HG02884 (cell line): ENCODE measurements around the gene ST6GALNAC1.
"Not testable (repeated sequence)": the region's sequence is repeated elsewhere in the genome, so short reads cannot be mapped to it uniquely, and the experiment has no call there.

Experiments used
- ATAC-seq: cut with Tn5 transposase; IDR thresholded peaks from one replicate; pipeline ENCODE4 v1.9.1; 2021; ENCODE audit warnings: mild to moderate bottlenecking, moderate library complexity; ENCODE audit not compliant: unreplicated experiment

The ST6GALNAC1 gene

DNA sequence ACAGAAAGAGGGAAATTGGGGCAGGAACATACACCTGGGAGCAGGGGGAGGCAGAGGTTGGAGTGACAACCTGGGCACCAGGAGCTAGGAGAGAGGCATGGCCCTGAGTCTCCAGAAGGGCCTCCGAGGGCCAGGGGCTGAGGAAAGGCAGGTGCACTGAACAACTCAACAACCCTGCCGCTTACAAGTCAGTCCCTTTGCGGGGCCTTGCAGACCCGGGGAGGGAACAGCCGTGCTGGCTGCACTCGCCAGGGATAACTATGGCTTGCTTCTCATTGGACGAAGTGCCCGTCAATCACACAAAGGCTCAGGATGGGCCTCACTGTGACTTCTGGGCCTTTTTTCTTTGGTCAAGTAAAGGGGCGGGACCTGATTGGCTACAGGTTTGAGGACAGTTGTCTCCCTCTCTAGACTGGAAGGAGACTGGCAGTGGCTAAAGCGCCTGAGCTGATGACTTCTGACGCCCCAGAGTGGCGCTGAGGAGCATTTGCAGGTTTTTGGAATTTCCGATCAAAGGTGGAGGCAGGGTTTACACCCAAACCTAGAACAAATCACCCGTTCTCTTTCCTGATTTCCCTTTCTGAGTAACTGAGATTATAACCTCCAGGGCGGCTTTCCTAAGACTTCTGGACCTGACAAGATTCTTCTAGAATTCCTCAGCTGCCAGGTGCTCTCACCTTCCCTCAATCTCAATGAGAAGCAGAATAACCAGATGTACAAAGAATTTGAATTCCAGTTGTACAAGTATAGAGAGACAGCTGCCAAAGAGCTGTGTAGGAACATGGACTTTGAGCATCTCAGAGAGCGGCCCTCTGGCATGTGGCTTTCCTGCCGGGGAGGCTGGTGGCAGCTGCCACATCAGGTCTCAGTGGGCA is 30.3 kb downstream of the ST6GALNAC1 start:
- no peak for ATAC-seq

DNA sequence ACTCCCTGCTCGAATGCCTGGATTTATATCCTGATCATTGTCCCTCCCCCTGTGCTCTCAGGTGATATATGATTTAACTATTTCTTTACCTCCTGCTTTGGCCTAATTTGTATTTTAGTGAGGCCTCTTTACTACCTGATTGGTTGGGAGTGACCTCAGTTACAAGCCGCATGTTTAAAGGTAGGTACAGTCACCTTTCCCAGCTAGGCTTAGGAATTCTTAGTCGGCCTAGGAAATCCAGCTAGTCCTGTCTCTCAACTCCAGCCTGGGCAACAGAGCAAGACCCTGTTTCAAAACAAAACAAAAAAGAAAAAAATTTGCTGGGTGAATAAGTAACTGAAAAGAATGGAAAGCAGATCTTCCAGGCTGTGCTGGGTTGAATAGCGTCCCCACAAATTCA is 31.1 kb downstream of the ST6GALNAC1 start:
- no peak for ATAC-seq

- ATAC-seq: no peak
Measured at GRCh38 chr17:76611758-76612157, 31.8 kb downstream of the ST6GALNAC1 start.

GRCh38 chr17:76611080-76611749 is 32.3 kb downstream of the ST6GALNAC1 start:
- not testable (repeated sequence) for ATAC-seq

- ATAC-seq: not testable (repeated sequence)
Measured at GRCh38 chr17:76606685-76607084, 36.9 kb downstream of the ST6GALNAC1 start.

GRCh38 chr17:76601065-76601464 is 42.5 kb downstream of the ST6GALNAC1 start:
- no peak for ATAC-seq

GRCh38 chr17:76599694-76600460 is 43.7 kb downstream of the ST6GALNAC1 start:
- ATAC-seq: no peak

DNA sequence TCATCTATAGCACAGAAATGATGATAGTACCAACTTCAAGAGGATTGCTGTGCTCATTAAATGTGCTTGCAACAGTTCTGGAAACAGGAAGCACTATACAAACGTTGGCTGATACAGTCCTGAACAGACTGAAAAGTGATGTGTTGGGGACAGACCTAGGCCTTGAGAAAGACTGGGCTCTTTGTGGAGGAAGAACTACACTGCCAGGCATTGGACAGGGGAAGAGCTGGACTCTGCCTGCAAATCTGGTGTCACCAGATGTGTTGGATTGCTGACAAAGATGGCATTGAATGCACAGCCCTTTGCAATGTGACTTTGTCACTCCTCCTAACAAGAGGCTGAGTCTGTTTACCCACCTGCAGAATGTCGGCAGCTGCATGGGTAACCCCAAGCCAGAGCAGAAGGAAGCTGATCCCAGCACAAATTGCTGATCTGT is 45.5 kb downstream of the ST6GALNAC1 start:
- ATAC-seq: no peak

DNA sequence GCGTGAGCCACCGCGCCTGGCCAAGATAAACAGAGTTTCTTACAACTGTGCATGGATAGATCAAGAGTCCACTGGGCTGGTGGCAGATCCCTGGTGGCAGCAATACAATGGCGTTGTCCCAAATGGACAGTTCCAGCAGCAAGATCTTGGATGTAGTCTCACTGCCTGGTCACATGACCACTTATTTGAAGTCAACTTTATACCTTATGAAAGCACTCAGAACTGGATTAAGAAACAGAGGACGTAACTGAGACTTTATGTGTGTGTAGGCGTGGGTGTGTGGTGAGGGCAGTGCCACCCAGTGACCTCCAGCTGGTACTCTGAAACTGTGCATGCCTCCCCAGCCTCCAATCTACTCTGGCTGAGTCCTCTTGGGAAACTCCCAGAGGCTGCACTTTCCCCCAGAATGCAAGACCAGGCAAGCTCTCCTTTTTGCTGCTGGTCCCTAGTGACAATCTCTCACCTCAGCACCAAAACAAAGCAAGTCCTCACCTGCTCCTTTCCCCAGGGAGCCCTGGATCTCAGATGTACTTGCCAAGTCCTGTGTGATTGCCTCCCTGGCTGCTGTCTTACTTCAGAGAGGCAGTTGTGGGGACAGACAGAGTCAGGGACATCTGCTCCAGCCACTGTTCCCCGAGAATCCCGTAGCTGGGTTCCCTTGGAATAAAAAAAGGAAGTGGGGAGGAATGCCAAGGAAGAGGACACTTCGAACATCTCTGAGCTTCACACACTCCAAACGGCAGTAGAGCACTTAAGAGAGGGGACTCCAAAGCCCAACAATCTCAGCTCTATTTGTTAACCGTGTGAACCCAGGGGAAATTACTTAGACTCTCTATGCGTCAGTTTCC is 46.2 kb downstream of the ST6GALNAC1 start:
- no peak for ATAC-seq

- no peak for ATAC-seq
Measured at GRCh38 chr17:76594690-76595089, 48.9 kb downstream of the ST6GALNAC1 start.

DNA sequence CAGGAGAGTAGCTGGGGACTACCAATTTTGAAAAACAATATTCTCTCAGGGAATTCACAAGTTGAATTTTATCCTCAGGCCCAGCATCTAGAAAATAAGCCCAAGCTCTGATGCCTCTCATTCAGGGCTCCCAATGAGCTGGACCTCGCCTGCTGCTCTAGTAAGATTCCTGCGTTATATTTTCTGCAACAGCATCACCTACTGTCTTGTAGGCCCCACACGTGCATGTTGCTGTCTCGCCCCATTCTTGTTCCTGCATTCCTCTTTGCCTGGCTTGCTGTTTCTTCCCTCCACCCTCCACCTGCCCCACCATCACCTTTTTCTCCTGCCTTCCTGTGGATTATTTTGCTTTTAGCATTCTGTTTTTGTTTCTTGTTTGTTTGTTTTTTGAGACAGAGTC is 49.6 kb downstream of the ST6GALNAC1 start:
- ATAC-seq: no peak

DNA sequence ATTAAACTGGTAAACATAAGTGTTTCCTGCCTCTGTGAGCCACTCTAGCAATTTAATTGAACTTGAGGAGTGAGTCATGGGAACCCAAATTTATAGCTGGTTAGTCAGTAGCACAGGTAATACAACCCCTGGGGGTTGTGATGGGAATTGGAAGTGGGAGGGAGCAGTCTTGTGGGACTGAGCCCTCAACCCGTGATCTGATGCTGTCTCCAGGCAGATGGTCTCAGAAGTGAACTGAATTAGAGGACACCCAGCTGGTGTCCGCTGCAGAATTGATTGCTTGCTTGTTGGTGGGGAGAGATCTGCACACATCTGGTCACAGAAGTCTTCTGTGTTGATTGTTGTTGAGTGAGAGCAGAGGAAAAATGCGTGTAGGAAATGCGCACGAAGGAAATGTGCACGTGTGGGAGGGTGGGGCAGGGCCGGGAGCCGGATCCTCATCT is 50.2 kb downstream of the ST6GALNAC1 start:
- no peak for ATAC-seq

GRCh38 chr17:76588182-76588581 is 55.4 kb downstream of the ST6GALNAC1 start:
- ATAC-seq: no peak

GRCh38 chr17:76586741-76587487 is 56.6 kb downstream of the ST6GALNAC1 start:
- no peak for ATAC-seq

- ATAC-seq: no peak
Measured at GRCh38 chr17:76585649-76586593, 57.6 kb downstream of the ST6GALNAC1 start, which contains the start of gene ST6GALNAC2. Gene ST6GALNAC2, minus strand, starts transcription at chr17:76585860. Its CDS starts 52 bp downstream, at chr17:76585808.

DNA sequence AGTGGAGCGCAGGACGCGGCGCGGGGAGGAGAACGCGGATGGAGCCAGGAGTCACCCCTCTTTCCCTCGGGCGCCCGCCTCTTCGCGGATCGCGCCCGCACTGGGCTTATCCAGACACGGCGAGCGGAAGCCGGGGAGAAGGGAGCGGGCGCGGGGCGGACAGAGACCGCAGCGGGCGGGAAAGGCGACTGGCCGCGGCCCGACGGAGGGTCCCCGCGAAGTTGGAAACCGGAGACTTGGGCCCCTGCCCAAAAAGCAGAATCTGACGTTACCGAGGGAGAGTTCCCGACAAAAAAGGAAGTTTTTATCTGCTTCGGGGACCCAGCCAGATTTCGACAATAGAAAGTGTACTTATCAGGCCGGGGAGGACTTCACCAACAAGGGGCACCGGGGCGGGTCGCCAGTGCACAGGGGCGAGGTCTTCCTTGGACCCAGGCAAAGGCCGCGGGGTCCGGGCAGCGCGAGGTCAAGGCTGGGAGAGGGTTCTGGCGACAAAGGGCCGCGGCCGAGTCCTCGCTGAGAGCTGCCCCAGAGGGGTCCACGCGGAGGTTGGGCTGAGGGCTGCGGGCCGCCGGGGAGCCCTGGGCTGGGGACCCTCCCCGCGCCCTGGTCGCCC is 58.4 kb downstream of the ST6GALNAC1 start:
- ATAC-seq: no peak

GRCh38 chr17:76584427-76585032 is 59.0 kb downstream of the ST6GALNAC1 start:
- ATAC-seq: no peak

- no peak for ATAC-seq
Measured at GRCh38 chr17:76582660-76583059, 60.9 kb downstream of the ST6GALNAC1 start.
